GM12872 (cell line): ENCODE measurements around the gene CD101.

ENCODE experiments used
- CTCF ChIP-seq: IDR thresholded peaks from 3 replicates; pipeline ENCODE4 v1.5.1; 2011; ENCODE audit warnings: low read depth, mild to moderate bottlenecking, low read length, moderate library complexity; ENCODE audit not compliant: insufficient read depth

Gene CD101

GRCh38 chr1:117001254-117001927 is at the start of gene CD101:
Gene CD101 (plus strand): TSS chr1:117001760. CDS start chr1:117001818, 58 bp downstream.
- no peak for TF ChIP-seq CTCF

GRCh38 chr1:116952738-116953275 is 48.8 kb upstream of the CD101 start:
- TF ChIP-seq CTCF, result no peak

GRCh38 chr1:116954440-116954839 is 47.1 kb upstream of the CD101 start:
- TF ChIP-seq CTCF, result no peak

GRCh38 chr1:116956378-116956777 is 45.2 kb upstream of the CD101 start:
- no peak for TF ChIP-seq CTCF

- TF ChIP-seq CTCF, result no peak
These were observed 43.9 kb upstream of the CD101 start for GRCh38 chr1:116957646-116958045.

GRCh38 chr1:116958110-116958509 is 43.5 kb upstream of the CD101 start:
- TF ChIP-seq CTCF, result no peak

GRCh38 chr1:116958977-116959376 is 42.6 kb upstream of the CD101 start:
- no peak for TF ChIP-seq CTCF
